ENCODE measurements around the gene ETFA.
"Not testable (repeated sequence)": the region's sequence is repeated elsewhere in the genome, so short reads cannot be mapped to it uniquely, and the experiment has no call there.

The ETFA gene

DNA sequence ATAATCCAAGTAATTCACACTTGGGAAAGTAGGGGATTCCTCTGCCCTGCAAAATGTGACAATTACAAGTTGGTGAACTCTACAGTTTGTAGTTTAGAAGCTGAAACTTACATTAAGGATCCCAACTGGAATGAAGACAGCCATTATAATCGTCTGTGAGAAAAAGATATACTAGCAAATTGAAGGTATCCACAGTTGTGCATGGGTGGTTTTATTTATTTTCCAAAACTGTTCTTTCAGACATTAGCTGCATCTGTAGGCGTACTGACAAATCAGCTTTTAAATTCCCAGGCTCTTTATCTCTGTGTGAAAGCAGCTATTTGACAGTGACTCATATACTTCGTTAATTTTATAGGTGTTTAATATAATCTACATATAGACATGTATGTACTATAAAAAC is 12.8 kb upstream of the ETFA start:
- no peak for DNase-seq (ENCODE audit: low read depth)
- no peak overlapping the region for H3K4me3 ChIP-seq (ENCODE audit: low read depth, low read length)
- TF ChIP-seq, protein P1, sequence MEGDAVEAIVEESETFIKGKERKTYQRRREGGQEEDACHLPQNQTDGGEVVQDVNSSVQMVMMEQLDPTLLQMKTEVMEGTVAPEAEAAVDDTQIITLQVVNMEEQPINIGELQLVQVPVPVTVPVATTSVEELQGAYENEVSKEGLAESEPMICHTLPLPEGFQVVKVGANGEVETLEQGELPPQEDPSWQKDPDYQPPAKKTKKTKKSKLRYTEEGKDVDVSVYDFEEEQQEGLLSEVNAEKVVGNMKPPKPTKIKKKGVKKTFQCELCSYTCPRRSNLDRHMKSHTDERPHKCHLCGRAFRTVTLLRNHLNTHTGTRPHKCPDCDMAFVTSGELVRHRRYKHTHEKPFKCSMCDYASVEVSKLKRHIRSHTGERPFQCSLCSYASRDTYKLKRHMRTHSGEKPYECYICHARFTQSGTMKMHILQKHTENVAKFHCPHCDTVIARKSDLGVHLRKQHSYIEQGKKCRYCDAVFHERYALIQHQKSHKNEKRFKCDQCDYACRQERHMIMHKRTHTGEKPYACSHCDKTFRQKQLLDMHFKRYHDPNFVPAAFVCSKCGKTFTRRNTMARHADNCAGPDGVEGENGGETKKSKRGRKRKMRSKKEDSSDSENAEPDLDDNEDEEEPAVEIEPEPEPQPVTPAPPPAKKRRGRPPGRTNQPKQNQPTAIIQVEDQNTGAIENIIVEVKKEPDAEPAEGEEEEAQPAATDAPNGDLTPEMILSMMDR (IDR thresholded peaks at IDR 0.05; ENCODE audit: low read depth, low read length), result no peak
- TF ChIP-seq, protein P2, sequence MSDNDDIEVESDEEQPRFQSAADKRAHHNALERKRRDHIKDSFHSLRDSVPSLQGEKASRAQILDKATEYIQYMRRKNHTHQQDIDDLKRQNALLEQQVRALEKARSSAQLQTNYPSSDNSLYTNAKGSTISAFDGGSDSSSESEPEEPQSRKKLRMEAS (IDR thresholded peaks at IDR 0.05; ENCODE audit: low read depth, low read length), result no peak
- TF ChIP-seq POLR2A (IDR thresholded peaks at IDR 0.05; ENCODE audit: extremely low read depth, insufficient read length), result no peak
- TF ChIP-seq MYC (IDR thresholded peaks at IDR 0.05; ENCODE audit: low read depth, low read length), result no peak

DNA sequence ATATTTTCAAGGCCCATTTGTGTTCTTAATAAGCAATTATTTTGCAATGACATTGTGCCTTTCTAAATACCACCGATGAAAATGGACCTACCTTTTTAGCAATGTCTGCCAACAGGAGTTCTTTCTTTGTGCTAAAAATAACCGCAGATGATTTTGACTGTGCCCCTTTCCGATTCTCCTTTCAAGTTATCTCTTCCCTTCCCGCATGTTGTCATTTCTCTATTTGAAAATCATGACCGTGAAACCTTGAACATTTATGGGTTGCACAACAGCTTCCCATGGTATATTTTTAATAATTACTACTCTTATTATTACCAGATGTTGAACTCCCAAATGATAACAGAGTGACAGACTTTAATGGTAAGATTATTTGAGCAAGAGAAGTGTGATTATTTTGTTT is 10.3 kb upstream of the ETFA start:
- H3K4me3 ChIP-seq (ENCODE audit: low read depth, low read length), result no peak overlapping the region
- no peak for TF ChIP-seq POLR2A (IDR thresholded peaks at IDR 0.05; ENCODE audit: extremely low read depth, insufficient read length)
- no peak for DNase-seq (ENCODE audit: low read depth)

DNA sequence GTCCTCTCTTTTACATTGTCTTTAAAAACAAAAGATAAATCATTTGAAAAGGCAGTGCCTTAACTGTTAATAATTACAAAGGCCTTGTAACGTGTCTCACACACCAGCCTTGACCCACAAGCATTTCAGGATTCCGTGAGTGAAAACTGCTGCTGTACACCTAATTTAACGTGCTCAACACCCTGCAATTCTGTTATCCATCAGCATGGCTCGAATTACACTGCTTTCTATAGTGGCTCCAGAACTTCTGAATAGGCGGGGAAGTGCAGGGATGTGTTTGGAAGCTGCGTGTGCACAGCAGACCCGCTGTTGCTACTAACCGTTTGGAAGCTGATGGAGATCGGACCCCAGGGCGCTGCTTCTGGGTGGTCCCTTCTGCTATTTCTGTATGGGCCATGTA is 9.9 kb upstream of the ETFA start:
- TF ChIP-seq, protein P2 (IDR thresholded peaks at IDR 0.05; ENCODE audit: low read depth, low read length), result no peak
- TF ChIP-seq POLR2A (IDR thresholded peaks at IDR 0.05; ENCODE audit: extremely low read depth, insufficient read length) (no peak), MYC (IDR thresholded peaks at IDR 0.05; ENCODE audit: low read depth, low read length) (no peak)
- TF ChIP-seq, protein P1 (IDR thresholded peaks at IDR 0.05; ENCODE audit: low read depth, low read length), result no peak
- DNase-seq (ENCODE audit: low read depth), result no peak
- no peak overlapping the region for H3K4me3 ChIP-seq (ENCODE audit: low read depth, low read length)

DNA sequence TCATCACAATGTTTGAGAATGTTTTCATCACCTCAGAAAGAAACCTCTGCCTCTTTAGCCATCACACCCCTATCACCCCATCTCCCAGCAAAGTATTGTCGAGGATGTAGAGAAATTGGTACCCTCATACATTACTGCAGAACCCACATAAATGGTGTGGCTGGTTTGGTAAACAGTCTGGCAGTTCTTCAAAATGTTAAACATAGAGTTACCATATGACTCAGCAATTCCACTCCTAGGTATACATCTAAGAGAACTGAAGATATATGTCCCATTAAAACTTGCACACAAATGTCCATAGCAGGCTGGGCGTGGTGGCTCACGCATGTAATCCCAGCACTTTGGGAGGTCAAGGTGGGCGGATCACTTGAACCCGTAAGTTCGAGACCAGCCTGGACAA is 8.7 kb upstream of the ETFA start:
- DNase-seq (ENCODE audit: low read depth), result no peak
- TF ChIP-seq, protein P1 (IDR thresholded peaks at IDR 0.05; ENCODE audit: low read depth, low read length), result no peak
- TF ChIP-seq, protein P2 (IDR thresholded peaks at IDR 0.05; ENCODE audit: low read depth, low read length), result no peak
- TF ChIP-seq MYC (IDR thresholded peaks at IDR 0.05; ENCODE audit: low read depth, low read length), result no peak
- TF ChIP-seq POLR2A (IDR thresholded peaks at IDR 0.05; ENCODE audit: extremely low read depth, insufficient read length), result no peak
- H3K4me3 ChIP-seq (ENCODE audit: low read depth, low read length), result no peak overlapping the region

DNA sequence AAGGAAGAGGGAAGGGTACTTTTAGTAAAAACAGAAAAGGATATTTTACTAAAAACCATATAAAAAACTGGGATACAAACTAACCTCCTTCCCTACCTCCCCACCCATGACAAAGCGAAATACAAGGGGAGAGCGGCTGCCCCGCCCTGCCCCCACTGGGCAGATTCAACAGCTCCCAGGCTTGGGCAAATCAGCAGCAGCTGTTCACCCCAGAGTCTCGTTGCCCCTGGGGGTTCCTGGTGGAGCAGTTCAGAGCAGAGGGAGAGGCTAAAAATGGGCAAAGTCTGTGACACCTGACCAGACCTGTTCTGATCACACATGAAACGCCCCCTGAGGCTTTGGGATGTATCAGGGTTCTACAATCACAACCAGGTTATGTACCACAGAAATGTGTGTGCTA is 2.5 kb upstream of the ETFA start:
- no peak for DNase-seq (ENCODE audit: low read depth)
- TF ChIP-seq MYC (IDR thresholded peaks at IDR 0.05; ENCODE audit: low read depth, low read length), result no peak
- TF ChIP-seq, protein P1 (IDR thresholded peaks at IDR 0.05; ENCODE audit: low read depth, low read length), result no peak
- TF ChIP-seq, protein P2 (IDR thresholded peaks at IDR 0.05; ENCODE audit: low read depth, low read length), result no peak
- no peak for TF ChIP-seq POLR2A (IDR thresholded peaks at IDR 0.05; ENCODE audit: extremely low read depth, insufficient read length)
- H3K4me3 ChIP-seq (ENCODE audit: low read depth, low read length), result no peak overlapping the region

DNA sequence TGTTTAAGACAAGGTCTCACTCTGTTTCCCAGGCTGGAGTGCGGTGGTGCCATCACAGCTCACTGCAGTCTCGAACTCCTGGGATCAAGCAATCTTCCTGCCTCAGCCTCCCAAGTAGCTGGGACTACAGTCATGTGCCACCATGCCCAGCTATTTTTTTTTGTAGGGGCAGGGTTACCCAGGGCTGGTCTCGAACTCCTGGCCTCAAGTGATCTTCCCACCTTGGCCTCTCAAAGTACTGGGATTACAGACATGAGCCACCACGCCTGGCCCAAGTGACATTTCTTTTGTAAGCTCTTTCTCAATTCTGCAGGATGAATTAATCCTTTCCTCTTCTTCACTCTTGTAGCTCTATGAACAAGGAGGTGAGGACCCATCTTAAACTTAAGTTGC is 1.9 kb upstream of the ETFA start:
- H3K4me3 ChIP-seq (ENCODE audit: low read depth, low read length); DNase-seq (ENCODE audit: low read depth): not testable (repeated sequence)

DNA sequence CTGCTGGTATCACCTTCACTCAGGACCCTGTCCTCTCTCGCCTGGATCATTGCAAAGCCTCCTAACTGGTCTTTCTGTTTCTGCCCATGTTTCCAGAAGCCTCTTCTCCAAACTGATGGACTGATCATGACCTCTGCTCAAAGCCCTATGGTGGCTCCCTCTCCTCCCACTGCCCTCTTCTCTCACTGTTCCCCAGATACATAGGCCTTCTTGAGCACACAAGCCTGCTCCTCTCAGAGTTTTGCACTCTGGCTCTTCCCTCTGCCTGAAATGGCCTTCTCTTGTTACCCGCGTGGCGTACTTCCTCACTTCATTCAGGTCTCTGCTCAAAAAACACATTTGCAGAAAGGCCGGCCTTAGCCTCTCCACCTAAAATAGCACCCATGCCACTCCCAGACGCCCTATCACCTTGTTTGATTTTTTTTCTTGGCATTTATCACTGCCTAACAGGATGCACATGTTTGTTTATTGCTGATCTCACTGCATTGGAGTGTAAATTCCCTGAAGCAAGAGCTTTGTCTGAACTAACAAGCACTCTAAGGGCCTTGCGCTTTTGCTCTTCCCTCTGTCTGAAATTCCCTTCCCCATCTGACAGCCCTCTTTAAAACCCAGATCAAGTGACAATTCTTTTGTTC is 1.4 kb upstream of the ETFA start:
- TF ChIP-seq, protein P1 (IDR thresholded peaks at IDR 0.05; ENCODE audit: low read depth, low read length), result no peak
- TF ChIP-seq POLR2A (IDR thresholded peaks at IDR 0.05; ENCODE audit: extremely low read depth, insufficient read length), result no peak
- no peak for TF ChIP-seq MYC (IDR thresholded peaks at IDR 0.05; ENCODE audit: low read depth, low read length)
- TF ChIP-seq, protein P2 (IDR thresholded peaks at IDR 0.05; ENCODE audit: low read depth, low read length), result no peak
- DNase-seq (ENCODE audit: low read depth), result no peak
- no peak overlapping the region for H3K4me3 ChIP-seq (ENCODE audit: low read depth, low read length)
